Esophagus muscularis mucosa (tissue), 4 donors: Measurements from ENCODE around the gene RICTOR. TPM values are rescaled to one million over a fixed set of nuclear protein-coding genes. Genes with fewer than 3 reads are reported as not detected.

Source experiments
- DNase-seq: peaks from one replicate; pipeline ENCODE4 v3.0.0-alpha.2; 2017; ENCODE audit errors: extremely low spot score
- H3K27ac ChIP-seq, 4 donors: fragments of 200-600 bp; sonication (generic); replicated peaks in 1 of 4; 1 replicate in 3 of 4; 2 replicates in 1 of 4; pipeline ENCODE4 v1.5.1; 2016 to 2019; ENCODE audit warnings: mild to moderate bottlenecking in 1 of 4
- H3K27me3 ChIP-seq, 4 donors: fragments of 200-600 bp; sonication (generic); one replicate each; pipeline versions ENCODE4 v1.5.1 to v1.6.0; 2016 to 2019
- H3K36me3 ChIP-seq, 4 donors: fragments of 200-600 bp; sonication (generic); one replicate each; pipeline ENCODE4 v1.5.1; 2016 to 2019
- H3K4me1 ChIP-seq, 4 donors: fragments of 200-600 bp; sonication (generic); one replicate each; pipeline ENCODE4 v1.5.1; 2016 to 2019
- H3K4me3 ChIP-seq, 4 donors: fragments of 200-600 bp; sonication (generic); 1 replicate in 2 of 4; 2 replicates in 2 of 4; pipeline ENCODE4 v1.5.1; 2016 to 2019; ENCODE audit warnings: mild to moderate bottlenecking in 4 of 4, moderate library complexity in 1 of 4
- H3K9me3 ChIP-seq, 4 donors: fragments of 200-600 bp; sonication (generic); 1 replicate in 3 of 4; 2 replicates in 1 of 4; pipeline ENCODE4 v1.5.1; 2016 to 2019
- CTCF ChIP-seq, 3 experiments: fragments of 200-600 bp in 2 of 3; fragments of 450-650 bp in 1 of 3; sonication (generic) in 2 of 3; IDR thresholded peaks; one replicate each; pipeline ENCODE4 v1.5.1; 2017 to 2019; ENCODE audit warnings: antibody characterized with exemption in 3 of 3, mild to moderate bottlenecking in 2 of 3, moderate library complexity in 1 of 3
- EP300 ChIP-seq: sonication (generic); formaldehyde crosslinking; IDR thresholded peaks from one replicate; pipeline ENCODE4 v1.6.1; 2017; ENCODE audit warnings: antibody characterized with exemption
- POLR2A ChIP-seq: fragments of 450-650 bp; IDR thresholded peaks from one replicate; pipeline ENCODE4 v1.6.1; 2017; ENCODE audit warnings: antibody characterized with exemption, moderate library complexity, mild to moderate bottlenecking, low read depth
- POLR2AphosphoS5 ChIP-seq, 2 donors: sonication (generic); formaldehyde crosslinking; IDR thresholded peaks; one replicate each; pipeline ENCODE4 v1.6.1; 2017; ENCODE audit warnings: antibody characterized with exemption in 2 of 2
- WGBS: methylation state at CpG from one replicate; pipeline ENCODE4 v1.1.5; 2018; 5-methylcytosine and 5-hydroxymethylcytosine counted together
- intact Hi-C: fragments of 100-400 bp; cut with DNase I; formaldehyde crosslinking; loops from one replicate; pipeline ENCODE4 v1.15.1; 2023
- total RNA-seq, 4 donors: library from RNA; depleted of rRNA; stranded (reverse); fragments of >200 nt; gene quantifications; one replicate each; pipeline versions ENCODE4 v1.1.0 to v1.2.1, GENCODE V29; 2016

Gene RICTOR
- total RNA-seq, 4 donors from 2014 or later: 22.5 to 34.1 (median 26.1) TPM

DNA sequence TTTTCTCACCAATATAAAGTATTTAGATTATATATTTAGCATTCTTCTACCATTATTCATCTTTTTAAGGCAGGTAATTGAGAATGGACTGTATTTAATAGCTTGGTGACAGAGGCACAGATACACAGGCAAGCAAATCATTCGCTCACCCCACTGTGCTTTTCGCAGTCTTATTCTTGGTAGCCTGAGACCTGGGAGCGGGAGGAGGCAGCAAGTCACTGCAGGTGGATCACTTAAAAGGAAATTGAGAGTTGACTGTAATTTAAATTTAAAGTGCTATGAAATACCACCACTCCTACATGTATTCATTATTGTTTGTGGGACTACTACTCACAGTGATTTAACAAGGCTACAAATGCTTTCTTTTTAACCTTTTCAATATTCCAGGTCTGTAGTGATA lies 9.7 kb downstream of the RICTOR start:
- Histone ChIP-seq H3K9me3 (peaks cover 0 to 3% (median 0%) of the 10 kb centered on the region in 4 donors), H3K4me1 (peaks cover 46 to 59% (median 52%) of the 10 kb centered on the region in 4 donors), H3K27me3 (no peaks in the 10 kb centered on the region), H3K27ac (no peak overlapping the region), H3K36me3 (peaks cover 0 to 18% (median 10%) of the 10 kb centered on the region in 4 donors), H3K4me3 (no peak overlapping the region)
- DNase-seq: no peak
- TF ChIP-seq POLR2A: no peak
- TF ChIP-seq POLR2AphosphoS5 (IDR thresholded peaks at IDR 0.05): no peak
- no peak for TF ChIP-seq CTCF (IDR thresholded peaks at IDR 0.05)
- TF ChIP-seq EP300: no peak
- intact Hi-C loops: no loop called here
- 93% methylated on average over 3 of the region's 3 CpGs for WGBS

DNA sequence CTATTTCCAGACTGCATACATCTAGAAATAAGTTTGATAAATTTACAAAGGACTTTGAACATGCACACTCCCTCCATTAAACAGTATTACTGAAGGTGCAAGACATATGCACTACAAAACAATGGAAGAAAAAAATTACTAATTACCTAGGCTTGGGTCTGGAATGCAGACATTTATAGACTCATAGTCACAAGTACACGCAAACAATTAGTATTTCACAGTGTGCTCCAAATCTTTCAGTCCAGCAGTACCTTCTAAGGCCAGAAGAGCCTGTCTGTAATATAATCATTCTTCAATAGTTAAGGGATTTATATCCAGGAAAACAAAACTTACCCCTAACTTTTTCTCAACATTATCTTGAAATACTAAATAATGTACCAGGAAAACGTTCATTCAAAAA lies 11.2 kb downstream of the RICTOR start:
- peaks cover 0 to 18% (median 10%) of the 10 kb centered on the region in 4 donors for H3K36me3 ChIP-seq
- peaks cover 0 to 3% (median 0%) of the 10 kb centered on the region in 4 donors for H3K9me3 ChIP-seq
- H3K27me3 ChIP-seq: no peaks in the 10 kb centered on the region
- H3K4me1 ChIP-seq: peaks cover 46 to 67% (median 56%) of the 10 kb centered on the region in 4 donors
- no peak overlapping the region for H3K4me3 ChIP-seq
- peak overlapping the region in 3 of 4 donors; percentile 3 to 15 (median 9) for H3K27ac ChIP-seq
- DNase-seq: no peak
- intact Hi-C loops: no loop called here
- 43% methylated on average over 2 of the region's 2 CpGs for WGBS
- no peak for TF ChIP-seq EP300
- TF ChIP-seq POLR2A: no peak
- no peak for TF ChIP-seq POLR2AphosphoS5 (IDR thresholded peaks at IDR 0.05)
- TF ChIP-seq CTCF (IDR thresholded peaks at IDR 0.05): peak in 1 of 3 experiments; percentile 32

DNA sequence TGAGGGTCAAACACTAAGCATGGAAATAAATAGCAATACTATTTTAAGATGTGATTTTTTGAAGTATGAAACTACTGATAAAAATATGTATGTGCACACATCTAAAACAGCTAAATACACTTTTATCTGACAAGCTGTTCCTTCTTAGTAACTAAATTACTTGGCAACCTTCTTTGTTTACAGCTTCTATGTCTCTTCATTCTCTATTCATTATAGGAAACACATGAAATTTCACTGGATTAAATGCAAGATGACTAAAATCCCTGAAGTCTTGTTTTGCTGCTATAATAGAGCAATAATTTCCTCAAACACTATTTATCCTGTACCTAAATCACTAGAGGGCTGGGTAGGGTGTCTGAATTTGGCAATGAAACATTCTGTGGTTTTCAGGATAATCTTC lies 11.7 kb downstream of the RICTOR start:
- H3K36me3 ChIP-seq: peaks cover 0 to 18% (median 10%) of the 10 kb centered on the region in 4 donors
- H3K9me3 ChIP-seq: peaks cover 0 to 3% (median 0%) of the 10 kb centered on the region in 4 donors
- DNase-seq: no peak
- peak overlapping the region in 2 of 4 donors; percentile 9 to 15 for H3K27ac ChIP-seq
- intact Hi-C loops: no loop called here
- no peaks in the 10 kb centered on the region for H3K27me3 ChIP-seq
- no peak overlapping the region for H3K4me3 ChIP-seq
- no peak for TF ChIP-seq POLR2AphosphoS5 (IDR thresholded peaks at IDR 0.05)
- no peak for TF ChIP-seq POLR2A
- no peak for TF ChIP-seq EP300
- no peak for TF ChIP-seq CTCF (IDR thresholded peaks at IDR 0.05)
- peaks cover 43 to 70% (median 57%) of the 10 kb centered on the region in 4 donors for H3K4me1 ChIP-seq

DNA sequence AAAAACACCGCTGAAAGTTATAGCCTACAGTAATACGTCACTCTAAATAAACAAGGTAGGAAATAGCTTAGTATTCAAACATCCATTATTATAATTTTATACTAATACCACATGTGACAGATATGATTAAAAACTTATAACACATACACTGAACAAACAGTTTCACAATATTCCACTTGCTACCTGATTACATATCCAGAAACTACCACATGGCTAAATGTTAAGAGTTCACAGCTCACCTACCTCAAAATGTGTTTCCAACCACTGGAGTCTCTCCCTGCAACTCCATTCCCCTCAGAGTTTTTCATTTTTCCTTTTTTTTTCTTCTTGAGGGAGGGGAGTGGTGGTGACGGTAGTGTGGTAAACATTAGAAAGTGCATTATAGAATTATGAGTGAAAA lies 12.1 kb downstream of the RICTOR start:
- 64% methylated on average over 3 of the region's 3 CpGs for WGBS
- H3K4me1 ChIP-seq: peaks cover 48 to 70% (median 59%) of the 10 kb centered on the region in 4 donors
- intact Hi-C loops: no loop called here

More for the DNA sequence above, 12.1 kb downstream of the RICTOR start:
- Histone ChIP-seq H3K27me3 (no peaks in the 10 kb centered on the region), H3K4me3 (no peak overlapping the region), H3K9me3 (peaks cover 0 to 3% (median 0%) of the 10 kb centered on the region in 4 donors), H3K36me3 (peaks cover 0 to 16% (median 10%) of the 10 kb centered on the region in 4 donors), H3K27ac (no peak overlapping the region)
- no peak for TF ChIP-seq POLR2AphosphoS5 (IDR thresholded peaks at IDR 0.05)
- no peak for TF ChIP-seq POLR2A
- no peak for TF ChIP-seq CTCF (IDR thresholded peaks at IDR 0.05)
- no peak for TF ChIP-seq EP300
- DNase-seq: no peak
